NCI-H2196 (cell line): ENCODE data around the gene METTL17.
A peak's percentile ranks its signal among the peaks of the same experiment; 100 is the strongest.
"Not testable (repeated sequence)": the region's sequence is repeated elsewhere in the genome, so short reads cannot be mapped to it uniquely, and the experiment has no call there.

Source experiments
- DNase-seq: peaks from one replicate; lab custom pipeline; 2025; ENCODE audit not compliant: unreplicated experiment; lab: John Stamatoyannopoulos, UW

The METTL17 gene

GRCh38 chr14:21023817-21024584, 34.2 kb downstream of the METTL17 start:
- no peak for DNase-seq

GRCh38 chr14:21024585-21025370, 35.0 kb downstream of the METTL17 start, which contains the start of gene NDRG2:
Gene NDRG2 (minus strand): TSS chr14:21025061. CDS start chr14:21023315, 1,746 bp downstream.
- peak; percentile 49 for DNase-seq

DNA sequence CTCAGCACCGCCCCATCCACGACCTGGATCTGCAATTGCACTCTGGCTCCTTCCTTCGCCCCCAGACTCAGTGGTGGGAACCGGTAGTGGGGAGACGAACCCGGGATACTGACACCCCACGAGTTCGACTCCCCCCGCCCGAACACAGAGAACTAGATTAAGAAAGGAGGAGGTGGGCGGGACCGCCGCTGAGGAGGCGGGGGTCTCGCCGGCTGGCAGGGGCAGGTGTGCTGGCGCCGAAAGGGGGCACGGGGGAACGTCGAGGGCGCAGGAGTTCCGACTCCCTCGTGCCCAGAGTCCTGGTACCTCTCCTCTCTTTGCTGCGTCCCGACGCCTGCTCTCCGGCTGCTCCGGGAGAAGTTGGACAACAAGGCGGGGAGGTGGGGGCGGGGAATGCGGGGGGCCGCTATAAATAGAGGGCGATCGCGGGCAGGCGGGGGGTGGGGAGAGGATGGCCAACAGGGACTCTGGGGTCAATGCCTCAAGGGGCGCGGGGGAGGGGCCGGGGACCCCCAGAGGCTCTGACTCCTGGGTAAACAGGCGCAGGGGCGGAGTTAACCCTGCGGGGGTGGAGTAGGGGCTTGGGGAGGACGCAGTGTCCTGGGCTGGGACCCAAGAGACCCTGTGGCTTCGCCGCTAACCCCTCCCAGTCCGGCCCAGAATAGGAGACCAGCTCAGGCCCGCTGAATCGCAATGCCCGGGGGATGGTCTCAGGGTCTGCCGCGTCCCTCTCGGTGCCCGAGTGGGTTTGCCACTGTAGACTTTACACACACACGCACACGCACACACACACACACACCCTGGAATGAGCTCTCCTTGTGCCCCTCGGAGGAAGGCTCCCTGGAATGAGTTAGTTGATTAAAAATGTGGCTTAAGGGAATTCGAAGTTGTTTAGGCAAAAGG, 35.8 kb downstream of the METTL17 start:
- no peak for DNase-seq

DNA sequence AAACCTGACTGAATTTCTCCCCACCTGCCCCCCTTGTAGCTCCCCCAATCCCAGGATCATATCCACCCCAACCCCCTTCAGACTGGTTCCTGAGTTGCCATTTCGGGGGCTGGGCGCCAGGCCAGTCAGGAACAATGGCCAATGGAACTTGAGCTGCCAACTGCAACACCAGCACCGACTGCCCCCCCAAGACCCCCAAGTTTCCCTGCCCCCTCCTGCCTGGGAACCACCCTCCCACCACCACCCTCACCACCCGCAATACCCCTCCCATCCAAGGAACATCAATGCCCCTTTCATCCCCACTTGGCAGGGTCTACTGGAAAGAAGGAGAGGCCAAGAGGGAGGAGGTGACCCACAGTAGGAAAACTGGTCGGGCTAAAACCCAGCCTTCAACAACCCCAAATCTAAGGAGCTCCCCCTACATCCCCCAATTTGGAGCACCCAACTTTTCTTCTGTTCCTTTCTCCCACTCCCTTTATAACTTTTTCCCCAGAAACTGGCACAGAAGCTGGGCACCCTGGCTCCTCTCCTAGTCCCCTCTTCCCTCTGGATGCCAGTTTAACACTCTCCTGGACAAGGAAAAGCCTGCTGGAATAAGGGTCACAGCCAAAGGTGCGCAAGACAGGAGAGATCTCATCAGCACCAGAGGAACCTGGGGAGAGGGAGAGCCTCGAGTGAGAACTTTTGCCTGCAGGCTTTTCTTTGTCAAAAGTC, 36.7 kb downstream of the METTL17 start:
- DNase-seq = no peak

DNA sequence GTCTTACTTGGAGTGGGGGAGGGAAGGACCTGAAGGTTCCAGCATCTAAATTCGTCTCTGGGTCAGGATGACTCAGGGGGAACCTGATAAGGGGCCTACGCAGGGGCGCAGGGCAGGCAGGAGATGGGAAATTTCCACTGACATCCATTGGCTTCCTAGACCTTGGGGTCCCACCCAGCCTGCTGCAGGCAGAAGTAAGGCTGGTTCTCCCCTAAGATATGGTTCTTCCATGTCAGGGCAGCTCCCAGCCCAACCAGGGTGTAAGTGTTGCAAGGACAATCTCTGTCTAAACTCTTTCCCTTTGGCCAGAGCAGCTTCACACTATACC, 37.2 kb downstream of the METTL17 start:
- DNase-seq = no peak

DNA sequence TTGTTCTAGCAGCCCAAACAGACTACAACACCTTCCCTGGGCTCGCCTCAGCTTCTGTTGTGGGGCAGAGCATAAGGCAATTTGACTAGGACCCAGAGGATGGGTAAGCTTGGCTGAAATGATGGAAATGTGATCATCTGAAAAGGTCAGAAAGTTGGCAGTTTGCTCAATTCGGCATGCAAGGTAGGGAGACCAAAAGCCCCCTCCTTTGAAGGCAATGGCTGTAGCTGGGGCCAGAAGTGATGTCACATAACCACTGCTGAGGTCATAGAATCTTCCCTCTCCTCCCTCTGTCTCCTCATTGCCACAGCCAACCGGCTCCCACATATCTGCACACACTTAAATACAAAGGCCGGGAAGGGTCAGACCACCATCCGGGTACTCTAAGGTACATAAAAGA, 40.1 kb downstream of the METTL17 start, which contains the start of gene TPPP2:
Gene TPPP2, plus strand, starts transcription at position 301 of the 400 bp plus-strand sequence. CDS start 365 bp downstream, outside the sequence.
- DNase-seq = no peak

GRCh38 chr14:21030531-21030930, 40.8 kb downstream of the METTL17 start:
- no peak for DNase-seq

DNA sequence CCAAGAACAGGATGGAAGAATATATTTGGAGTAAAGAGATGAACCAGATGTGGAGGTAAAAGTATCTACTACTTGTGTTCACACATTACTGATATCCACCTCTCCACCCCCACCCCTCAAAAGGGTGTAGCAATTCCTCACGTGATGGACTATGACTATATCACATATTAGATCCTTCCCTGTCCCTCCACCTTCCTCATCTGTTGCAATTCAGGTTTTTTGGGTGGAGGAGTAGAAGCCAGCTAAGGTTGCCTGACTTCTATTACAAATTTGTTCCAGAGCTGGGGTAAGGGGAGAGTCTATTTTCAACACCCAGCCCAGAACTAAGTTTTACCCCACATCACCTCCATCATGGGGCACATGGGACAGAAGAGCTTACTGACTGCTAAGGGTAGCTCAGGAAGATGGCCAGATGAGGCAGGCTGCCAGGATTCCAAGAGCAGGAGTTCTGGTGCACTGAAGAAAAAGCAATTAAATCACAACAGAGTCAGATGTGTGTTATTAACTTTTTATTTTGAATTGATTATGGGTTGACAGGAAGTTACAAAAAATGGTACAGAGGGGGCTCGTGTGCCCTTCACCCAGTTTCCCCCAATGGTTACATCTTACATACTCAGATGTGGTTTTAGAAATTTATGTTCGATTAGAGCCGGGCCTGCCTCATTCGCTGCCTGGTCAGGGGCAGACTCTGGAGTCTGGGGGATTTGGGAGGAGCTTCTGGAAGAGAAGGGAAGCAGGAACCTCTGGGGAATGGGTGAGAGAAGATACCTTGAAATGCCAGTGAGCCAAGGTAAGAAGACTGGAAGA, 42.7 kb downstream of the METTL17 start:
- DNase-seq = no peak

DNA sequence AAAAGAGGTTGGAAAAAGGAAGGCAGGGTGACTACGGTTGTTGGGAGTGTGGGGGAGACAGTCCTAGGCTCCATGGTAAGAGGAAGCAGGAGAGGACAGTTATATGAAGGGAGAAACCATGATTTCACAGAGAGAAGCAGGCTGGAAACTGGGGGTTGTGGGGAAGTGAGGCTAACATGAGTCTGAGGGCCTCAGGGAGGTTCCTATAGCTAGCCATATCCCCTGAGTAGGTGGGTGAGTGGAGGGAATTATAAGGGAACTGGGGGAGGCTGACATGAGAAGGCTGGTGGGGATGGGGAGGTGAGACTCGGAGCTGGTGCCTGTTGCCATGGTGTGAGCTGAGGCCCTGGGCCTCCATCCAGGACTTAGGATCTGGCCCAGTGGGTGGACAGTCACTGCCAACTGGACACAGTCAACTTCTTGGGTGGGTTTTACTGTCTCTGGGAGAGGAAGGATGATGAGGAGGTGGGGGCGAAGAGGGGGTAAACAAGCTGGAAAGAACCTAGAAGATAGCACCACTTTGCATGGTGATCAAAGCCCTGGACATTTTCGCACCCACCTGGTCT, 43.4 kb downstream of the METTL17 start:
- no peak for DNase-seq

GRCh38 chr14:21034707-21035106, 44.9 kb downstream of the METTL17 start, which contains the start of gene RNASE13:
Gene RNASE13 (minus strand): TSS chr14:21034807. CDS start chr14:21034288, 519 bp downstream.
- no peak for DNase-seq

DNA sequence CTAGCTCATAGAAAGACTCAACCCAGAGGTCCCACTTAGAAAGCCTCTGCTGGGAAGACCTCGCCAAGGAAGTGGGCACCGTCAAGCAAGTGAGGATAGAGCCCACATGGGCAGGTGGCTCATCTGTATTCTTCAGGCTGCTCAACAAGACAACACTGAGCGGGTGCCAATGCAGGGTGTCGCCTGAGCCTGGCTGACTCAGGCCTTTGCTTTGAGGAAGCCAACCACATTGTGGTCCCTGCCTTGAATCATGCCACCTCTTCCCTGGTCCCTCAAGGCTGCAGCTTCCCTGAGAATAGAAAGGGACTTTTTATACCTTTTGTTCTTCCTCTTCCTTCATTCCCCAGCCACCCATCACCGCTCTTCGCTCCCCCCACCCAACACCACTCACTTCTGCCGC, 47.0 kb downstream of the METTL17 start:
- DNase-seq = no peak

- DNase-seq = no peak
Observed at GRCh38 chr14:21037156-21037555, 47.4 kb downstream of the METTL17 start.

- DNase-seq = peak; percentile 68
Observed at GRCh38 chr14:21038441-21039422, 49.0 kb downstream of the METTL17 start.

DNA sequence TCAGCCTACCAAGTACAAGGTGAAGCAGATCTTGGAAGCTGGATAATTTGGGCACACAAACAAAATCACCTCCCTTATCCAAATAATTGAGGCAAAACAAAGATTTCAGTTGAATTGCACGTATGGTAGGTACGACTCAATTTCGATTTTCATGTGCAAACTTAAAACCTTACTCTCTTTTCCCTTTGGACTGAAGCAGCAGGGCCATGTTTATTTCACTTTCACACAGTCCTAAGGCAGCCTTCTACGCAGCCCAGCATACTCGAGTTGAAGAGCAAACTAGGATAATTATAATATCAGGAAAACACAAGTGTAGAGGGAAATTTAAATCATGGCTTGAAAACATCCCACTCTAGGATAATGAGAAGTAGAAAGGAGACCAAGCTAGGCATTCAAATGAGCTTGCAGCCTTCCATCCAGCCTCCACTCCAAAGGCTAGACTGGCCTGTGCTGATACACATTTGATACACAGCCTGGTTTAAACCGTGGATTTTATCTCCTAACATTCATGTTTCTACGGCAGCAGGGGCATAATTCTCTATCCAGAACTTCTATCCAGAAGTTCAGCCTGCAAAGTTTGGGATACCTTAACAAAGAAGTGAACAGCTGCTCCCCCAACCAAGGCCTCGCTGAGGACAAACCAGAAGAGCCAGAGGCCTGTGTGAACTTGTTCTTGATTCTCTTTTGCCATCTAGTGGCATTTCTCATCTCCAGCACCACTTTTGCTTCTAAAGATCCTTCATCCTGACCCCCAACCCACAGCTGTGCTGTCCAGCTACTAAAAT, 50.0 kb downstream of the METTL17 start:
- DNase-seq = peak; percentile 67

DNA sequence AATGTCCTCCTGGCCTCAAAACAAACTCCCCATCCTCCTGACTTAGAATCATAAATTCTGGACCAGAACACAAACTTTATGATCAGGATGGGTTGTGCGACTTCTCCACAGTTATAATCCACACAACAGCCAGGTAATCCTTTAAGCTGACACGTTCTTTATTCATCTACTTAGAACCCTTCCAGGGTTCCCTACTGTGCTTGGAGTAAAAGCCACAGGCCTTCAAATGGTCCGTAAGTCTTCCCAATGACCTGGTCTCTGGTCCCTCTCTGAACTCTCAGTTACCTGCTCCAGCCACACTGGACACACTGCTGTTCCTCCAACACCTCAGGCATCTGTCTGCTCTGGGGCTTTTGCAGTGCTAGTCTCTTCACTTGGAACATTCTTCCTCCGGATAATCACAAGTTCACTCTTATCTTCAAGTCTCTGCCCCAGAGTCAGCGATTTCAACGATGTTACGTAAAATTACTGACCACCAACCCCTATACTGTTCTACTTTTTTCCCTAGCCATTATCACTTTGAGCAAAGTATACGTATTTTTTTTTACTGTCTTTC, 50.7 kb downstream of the METTL17 start:
- no peak for DNase-seq

GRCh38 chr14:21040941-21041340, 51.2 kb downstream of the METTL17 start:
- DNase-seq = not testable (repeated sequence)
